HL-60 (cell line): ENCODE results near the gene LAP3.

Source experiments
- DNase-seq, 2 experiments: peaks; one replicate each; pipeline ENCODE4 v3.0.0-alpha.2; 2010 to 2020; ENCODE audit warnings: low read depth in 1 of 2, low spot score in 1 of 2
- H3K27ac ChIP-seq: fragments of 250-450 bp; sonication (Bioruptor Pico); replicated peaks from 2 replicates; pipeline ENCODE4 v1.5.1; 2020; ENCODE audit warnings: mild to moderate bottlenecking, moderate library complexity
- H3K27me3 ChIP-seq: fragments of 250-450 bp; sonication (Bioruptor Pico); 2 replicates; pipeline ENCODE4 v1.5.1; 2021; ENCODE audit warnings: mild to moderate bottlenecking, moderate library complexity; ENCODE audit not compliant: insufficient read depth, poor library complexity, severe bottlenecking
- H3K4me3 ChIP-seq: replicated peaks from 2 replicates; pipeline ENCODE4 v1.5.1; 2011; ENCODE audit warnings: mild to moderate bottlenecking, control low read depth, low read length; ENCODE audit not compliant: insufficient read depth
- CTCF ChIP-seq: IDR thresholded peaks from one replicate; pipeline ENCODE4 v1.5.1; 2011; ENCODE audit warnings: low read length, control low read depth, inconsistent platforms; ENCODE audit not compliant: insufficient read depth
- GABPA ChIP-seq: IDR thresholded peaks from 2 replicates; pipeline ENCODE4 v1.6.1; 2012; ENCODE audit warnings: low read depth
- POLR2AphosphoS5 ChIP-seq: IDR thresholded peaks from 2 replicates; pipeline ENCODE4 v1.6.1; 2012; ENCODE audit warnings: low read depth
- REST ChIP-seq: IDR thresholded peaks from 2 replicates; pipeline ENCODE4 v1.6.1; 2012; ENCODE audit warnings: low read depth; ENCODE audit not compliant: insufficient replicate concordance
- SPI1 ChIP-seq: IDR thresholded peaks from 2 replicates; pipeline ENCODE4 v1.6.1; 2012; ENCODE audit warnings: low read depth, mild to moderate bottlenecking, borderline replicate concordance

LAP3 gene

GRCh38 chr4:17595471-17596005 lies 18.5 kb downstream of the LAP3 start:
- TF ChIP-seq SPI1 (no peak), GABPA (no peak), CTCF (no peak), REST (no peak), POLR2AphosphoS5 (no peak)
- H3K4me3 ChIP-seq = no peak overlapping the region
- H3K27me3 ChIP-seq = no peaks in the 10 kb centered on the region
- no peak for DNase-seq
- H3K27ac ChIP-seq = no peak overlapping the region

GRCh38 chr4:17597517-17597916 lies 20.5 kb downstream of the LAP3 start:
- no peak overlapping the region for H3K27ac ChIP-seq
- no peaks in the 10 kb centered on the region for H3K27me3 ChIP-seq
- no peak for DNase-seq
- no peak for TF ChIP-seq CTCF
- TF ChIP-seq POLR2AphosphoS5 = no peak
- TF ChIP-seq REST = no peak
- no peak for TF ChIP-seq SPI1
- TF ChIP-seq GABPA = no peak
- H3K4me3 ChIP-seq = no peak overlapping the region

GRCh38 chr4:17599826-17600225 lies 22.8 kb downstream of the LAP3 start:
- Histone ChIP-seq H3K27me3 (no peaks in the 10 kb centered on the region), H3K27ac (no peak overlapping the region), H3K4me3 (no peak overlapping the region)
- no peak for DNase-seq
- TF ChIP-seq CTCF (no peak), SPI1 (no peak), POLR2AphosphoS5 (no peak), GABPA (no peak), REST (no peak)
